Limb (tissue), 2 donors: ENCODE results near the gene NFATC2.
A peak's percentile ranks its signal among the peaks of the same experiment; 100 is the strongest.
"Not testable (repeated sequence)": the region's sequence is repeated elsewhere in the genome, so short reads cannot be mapped to it uniquely, and the experiment has no call there.

Source experiments
- DNase-seq, 2 donors: peaks; one replicate each; pipeline ENCODE4 v3.0.0-alpha.2; 2016; ENCODE audit errors: extremely low spot score in 2 of 2

The NFATC2 gene

DNA sequence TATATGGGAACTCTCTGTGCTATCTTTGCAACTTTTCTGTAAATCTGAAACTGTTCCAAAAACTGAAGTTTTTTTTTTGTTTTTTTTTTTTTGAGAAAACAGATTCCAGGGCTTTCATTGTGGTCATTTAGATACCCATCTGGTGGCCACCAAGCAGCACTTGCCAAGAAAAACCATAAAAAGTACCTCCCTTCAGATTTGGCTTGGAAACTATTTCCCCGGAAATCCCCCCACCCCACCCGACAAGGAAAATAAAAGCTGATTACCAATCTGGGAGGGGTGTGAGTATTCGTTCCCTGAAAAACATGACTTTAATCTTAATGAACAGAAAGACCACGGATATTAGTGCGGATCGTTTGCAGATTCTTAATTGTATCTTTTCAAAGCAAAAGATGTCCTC is 1.9 kb downstream of the NFATC2 start:
- no peak for DNase-seq

DNA sequence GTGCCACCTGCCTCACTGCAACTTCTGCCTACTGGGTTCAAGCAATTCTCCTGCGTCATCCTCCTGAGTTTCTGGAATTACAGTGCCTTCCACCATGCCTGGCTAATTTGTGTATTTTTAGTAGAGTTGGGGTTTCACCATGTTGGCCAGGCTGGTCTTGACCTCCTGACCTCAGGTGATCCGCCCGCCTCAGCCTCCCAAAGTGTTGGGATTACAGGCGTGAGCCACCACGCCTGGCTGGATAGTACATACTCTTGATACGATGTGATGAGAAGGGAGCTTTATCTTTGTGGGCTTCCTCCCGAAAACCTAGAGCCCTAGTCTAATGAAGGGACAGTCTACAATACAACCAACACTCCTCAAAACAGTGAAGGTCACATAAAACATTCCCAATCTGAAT is 2.4 kb downstream of the NFATC2 start:
- DNase-seq: not testable (repeated sequence)

DNA sequence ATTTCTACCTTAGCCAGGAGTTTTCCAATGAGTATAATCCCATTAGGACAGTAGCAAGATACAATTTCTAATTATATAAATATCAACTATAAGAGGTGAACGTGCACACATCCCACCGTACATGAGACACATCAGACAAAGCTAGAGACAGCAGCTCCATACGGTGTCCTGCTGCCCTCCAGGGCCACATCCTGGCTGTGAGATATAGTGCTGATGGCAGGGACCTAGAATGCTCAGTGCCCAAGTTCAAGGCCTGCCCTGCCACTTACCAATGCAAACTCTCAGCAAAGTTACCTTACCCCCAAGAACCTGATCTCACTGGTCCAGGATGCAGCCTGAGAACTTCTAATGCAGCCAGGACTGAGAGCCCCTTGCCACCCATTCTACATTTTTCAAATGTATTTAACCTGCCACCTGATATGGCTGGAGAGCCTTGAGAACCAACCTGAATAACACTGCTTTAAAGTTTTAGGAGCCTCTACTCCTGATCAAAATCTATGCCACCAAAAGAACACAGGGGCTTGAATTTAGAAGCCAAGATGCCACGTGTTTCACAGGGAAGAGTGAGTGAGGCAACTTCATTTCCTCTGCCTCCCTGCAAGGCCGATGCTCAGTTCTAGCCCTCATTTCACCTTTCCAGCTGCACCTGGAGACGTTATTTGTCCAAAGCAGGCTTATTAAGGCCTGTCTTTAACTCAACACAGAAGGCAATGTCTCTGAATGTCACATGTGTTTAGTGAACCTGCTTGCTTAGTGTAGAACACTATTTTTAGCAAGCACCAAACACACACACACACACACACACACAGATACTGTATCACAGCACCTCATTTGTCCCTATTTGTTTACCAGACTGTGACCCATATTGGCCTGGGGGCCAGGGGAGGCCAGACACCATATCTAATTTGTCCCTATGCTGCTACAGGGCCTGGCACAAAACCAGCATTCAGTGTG is 6.1 kb downstream of the NFATC2 start:
- no peak for DNase-seq

DNA sequence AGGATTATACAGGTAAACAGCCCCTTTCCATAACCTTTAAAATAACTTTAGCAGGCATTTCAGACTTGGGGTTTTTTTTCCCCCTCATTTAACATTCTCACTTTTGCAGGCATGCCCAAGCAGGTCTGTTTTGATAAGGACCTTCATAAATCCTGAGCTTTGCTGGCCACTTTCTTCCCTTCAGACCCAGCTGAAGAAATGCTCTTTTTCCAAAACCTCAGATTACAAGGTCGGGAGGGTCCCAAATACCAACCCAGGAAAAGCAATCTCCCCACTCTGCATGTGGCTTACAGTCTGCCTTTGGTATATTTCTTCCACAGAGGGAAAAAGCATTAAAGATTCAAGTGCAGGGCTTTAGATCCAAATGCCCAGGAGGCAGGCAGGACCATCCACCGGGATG is 6.8 kb downstream of the NFATC2 start:
- DNase-seq: no peak

DNA sequence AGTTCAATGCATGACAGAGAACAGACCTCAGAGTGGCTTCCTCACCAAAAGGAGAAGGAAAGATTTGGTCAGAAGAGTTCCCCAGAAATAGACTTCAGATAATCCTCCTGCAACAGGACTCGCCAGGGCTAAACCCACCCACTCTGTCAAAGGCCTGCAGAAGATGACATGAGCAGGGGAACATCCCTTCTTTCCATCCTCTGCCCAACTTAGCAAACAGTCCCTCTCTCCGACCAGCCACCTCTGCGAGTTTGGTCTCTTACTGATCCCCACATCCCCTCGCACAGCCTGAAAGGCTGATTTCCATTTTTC is 7.5 kb downstream of the NFATC2 start:
- no peak for DNase-seq

DNA sequence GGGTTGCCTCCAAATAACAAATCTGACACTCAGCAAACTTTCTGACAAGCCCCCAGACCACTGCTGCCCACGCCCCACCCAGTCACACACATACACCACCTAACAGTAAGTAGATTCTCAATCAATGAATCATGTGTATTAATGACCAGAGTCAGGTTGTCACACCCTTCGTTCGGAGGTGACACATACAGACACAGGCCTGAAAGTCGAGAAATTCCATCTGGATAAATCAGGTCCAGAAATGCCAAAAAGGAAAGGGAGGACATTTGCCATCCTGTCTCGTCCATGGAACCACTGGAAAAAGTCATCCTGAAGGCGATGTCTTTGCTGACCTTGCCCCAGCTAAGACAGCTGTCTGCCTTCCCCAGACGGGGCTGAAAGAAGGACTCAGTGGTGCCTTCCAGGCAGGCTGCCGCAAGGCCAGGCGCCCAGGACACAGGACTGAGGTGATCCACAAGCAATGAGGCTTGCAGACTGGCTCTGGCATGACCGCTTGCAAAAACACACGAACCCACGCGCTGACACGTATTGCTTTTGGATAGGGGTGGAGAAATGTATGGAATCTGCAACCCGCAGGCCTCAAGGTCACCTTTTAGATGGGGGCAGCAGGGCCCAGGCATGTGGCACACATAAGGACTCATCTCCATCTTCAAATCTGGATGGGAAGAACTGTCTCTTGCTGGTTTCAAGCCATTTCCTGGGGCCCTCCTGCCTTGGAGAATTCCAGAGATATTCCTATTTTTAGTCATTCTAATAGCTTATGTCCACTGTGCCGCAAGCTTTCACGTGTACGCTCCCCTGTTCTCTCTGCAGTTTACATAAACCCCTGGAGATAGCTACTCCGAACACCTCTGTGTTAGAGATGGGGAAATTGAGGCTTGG is 9.0 kb downstream of the NFATC2 start:
- no peak for DNase-seq

DNA sequence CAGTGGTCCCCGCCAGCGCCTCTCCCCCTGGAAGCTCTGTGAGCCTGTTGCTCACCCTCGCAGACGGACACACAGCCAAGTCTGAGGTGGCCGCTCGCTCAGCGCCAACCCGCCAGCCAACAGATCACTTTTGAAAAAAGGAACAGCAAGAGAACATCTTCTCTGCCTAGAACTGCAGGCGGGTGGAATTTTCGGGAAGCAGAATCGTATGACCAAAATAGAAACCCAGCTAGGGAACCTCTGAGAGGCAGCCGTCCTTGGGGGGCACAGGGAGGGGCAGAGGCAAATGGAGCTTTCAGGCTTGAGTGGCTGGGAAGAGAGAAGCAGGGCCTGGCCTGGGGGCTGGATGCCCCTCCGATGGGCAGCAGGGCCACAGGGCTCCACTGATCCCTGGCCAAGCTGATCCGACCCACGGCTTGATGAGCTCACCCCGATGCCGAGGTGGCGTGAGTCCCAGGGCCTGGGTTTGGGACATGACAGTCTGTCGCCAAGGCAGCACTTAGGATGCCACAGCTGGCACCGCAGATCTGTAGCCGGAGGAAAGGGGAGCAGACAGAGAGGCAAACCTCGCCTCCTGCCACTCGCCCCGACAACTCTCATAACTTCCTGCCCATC is 9.8 kb downstream of the NFATC2 start:
- no peak for DNase-seq

DNA sequence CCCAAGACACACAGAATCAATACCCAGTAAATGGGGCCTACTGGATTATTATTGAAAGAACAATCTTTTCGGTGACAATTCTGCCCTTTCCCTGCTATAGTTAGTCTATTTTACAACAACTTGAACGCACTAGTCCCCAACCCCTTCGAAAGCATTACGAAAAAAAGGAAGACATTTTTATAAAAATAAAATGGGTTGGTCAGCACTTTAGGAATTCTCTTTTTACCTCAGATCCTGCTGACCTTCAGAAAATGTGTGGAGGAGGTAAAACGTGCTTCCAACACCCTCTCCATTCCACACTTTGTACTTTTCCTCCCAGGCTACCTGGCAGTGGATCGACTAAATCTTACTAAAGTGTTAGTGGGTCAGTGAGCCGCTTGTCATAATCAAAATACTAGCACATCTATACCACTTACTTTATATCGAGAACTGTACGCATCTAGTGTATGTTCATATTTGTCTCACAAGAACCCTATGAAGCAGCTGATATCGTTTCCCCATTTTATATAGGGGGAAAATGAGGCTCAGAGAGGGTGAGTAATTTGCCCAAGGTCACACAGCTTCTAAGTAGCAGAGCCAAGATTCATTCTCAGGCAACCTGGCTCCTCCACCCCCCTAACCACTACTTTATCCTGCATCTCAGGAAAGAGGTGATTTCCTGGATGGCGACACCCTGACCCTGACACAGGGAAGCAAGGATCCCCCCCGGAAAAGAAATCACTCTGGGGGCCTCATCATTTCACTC is 10.6 kb downstream of the NFATC2 start:
- DNase-seq: no peak

DNA sequence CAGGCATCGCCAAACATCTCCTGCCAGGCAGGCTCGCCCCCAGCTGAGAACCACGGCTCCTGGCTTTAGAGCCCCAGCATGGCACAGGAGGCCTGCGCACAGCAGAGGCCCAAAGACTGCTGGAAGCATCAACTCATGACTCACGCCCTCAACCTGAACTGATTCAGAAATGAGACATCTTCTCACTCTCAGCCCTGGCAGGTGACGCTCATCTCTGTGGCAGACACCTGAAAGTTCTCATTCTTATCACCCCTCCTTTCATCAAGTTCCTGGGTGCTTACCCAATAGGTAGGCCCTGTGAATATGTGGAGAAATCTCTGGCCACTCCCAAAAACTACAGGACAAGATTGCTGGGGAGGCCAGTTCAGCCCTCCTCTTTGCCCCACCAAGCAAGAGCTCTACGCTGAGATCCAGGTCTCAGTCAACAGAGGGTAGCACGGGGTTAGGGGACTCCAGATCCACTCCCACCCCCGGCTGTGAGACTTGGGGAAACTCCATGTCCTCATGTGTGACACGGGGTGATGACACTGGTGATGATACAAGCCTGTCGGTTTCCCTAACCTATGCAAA is 11.3 kb downstream of the NFATC2 start:
- no peak for DNase-seq

DNA sequence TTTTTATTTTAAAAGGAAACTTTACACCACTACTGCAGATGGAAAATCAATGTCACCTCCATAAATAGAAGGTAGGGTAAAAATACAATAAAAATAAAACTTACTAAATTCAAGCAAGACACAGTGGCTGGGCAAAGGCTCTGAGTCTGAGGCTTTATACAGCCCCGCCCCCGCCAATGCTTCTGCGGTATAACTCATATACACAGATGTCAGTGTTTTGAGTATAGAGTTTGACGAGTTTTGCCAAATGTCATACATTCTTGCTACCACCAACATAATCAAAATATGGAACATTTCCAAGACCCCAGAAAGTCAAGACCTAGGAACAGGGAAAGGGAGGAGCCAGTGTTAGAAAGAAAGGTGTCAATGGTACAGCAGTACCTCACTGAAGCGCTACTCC is 12.8 kb downstream of the NFATC2 start:
- peak in 1 of 2 donors; percentile 48 for DNase-seq

DNA sequence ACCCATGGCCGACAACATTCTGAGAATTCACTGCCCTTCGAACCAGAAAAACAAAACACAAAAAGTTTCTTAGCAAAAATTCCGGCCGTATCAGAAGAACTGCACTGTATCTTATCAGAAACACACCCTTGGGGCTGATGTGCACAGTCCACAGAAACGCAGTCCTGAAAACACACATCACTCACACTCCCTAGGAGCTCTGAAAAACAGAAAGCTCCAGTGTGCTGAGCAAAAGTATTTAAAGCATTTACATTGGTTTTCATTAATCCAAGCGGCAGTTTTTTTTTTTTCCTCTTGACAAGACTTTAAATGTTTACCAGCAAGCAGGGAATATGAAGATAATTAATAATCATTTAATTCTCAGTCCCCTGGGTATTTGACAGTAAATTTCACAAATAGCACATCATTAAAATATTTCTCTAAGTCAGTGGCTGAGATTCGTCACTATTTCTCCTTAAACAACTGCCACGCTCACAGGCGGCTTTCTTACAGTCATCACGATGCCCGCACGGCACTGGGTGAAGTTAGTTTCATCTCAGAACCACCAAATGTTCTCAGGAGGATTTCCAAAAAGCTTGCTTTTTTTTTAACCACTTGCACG is 13.3 kb downstream of the NFATC2 start:
- DNase-seq: no peak

DNA sequence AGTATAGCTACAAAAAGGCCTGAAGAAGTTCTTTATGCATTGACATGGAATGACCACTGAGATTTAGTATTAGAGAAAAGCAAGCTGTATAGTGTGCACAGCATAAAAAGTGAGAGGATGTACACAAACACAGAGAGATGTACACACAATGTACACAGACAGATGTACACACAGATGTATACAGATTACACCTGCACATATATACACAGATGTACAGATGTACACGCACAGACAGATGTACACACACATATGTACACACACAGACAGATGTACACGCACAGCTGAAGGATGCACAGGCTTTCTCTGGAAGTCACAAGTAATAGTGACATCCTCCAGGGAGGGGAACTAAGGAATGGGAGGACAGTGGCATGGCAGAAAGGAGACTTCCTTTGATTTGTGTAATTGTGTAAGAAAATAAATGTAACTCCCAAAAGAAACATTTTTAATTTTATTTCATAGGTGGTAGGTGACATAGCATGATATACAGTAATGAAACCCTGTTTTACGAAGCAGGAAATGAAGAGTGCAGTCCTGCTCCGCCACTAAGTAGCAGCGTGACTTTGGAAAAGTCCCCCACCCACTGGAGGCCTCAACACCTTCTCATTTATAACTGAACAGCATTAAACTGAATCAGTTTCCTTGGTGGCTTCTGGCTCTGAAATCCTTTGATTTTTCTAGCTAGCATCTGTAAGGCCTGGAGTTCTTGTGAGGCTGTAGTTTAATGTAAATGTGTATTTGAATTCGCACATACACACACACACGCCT is 14.1 kb downstream of the NFATC2 start:
- no peak for DNase-seq

DNA sequence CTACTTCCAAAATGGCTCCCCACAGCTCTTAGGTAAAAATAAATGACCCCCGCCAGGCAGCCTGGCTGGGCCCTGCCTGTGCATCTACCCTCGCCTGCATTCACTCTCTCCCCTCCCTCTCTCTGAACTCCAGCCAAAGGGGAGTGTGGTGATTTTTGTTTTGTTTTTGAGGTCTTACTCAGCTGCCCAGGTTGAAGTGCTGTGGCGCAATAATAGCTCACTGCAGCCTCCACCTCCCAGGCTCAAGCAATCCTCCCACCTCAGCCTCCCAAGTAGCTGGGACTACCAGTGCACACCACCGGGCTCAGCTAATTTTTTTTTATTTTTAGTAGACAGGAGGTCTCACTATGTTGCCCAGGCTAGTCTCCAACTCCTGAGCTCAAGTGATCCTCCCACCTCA is 15.8 kb downstream of the NFATC2 start:
- DNase-seq: no peak

DNA sequence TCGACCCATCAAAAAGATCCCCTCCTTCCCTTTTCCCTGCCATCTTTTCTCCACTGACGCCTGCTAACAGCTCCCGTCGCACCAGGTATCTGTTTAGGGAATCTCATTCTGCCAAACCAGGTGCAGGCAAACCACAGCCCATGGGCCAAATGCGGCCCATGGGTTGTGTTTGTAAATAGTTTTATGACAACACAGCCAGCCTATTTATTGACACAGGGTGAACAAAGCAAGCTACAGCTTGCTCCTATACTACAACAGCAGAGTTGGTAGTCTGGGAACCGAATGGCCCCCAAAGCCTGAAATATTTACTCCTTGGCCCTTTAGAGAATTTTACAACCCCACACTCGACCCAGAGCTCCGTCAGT is 16.4 kb downstream of the NFATC2 start:
- no peak for DNase-seq

DNA sequence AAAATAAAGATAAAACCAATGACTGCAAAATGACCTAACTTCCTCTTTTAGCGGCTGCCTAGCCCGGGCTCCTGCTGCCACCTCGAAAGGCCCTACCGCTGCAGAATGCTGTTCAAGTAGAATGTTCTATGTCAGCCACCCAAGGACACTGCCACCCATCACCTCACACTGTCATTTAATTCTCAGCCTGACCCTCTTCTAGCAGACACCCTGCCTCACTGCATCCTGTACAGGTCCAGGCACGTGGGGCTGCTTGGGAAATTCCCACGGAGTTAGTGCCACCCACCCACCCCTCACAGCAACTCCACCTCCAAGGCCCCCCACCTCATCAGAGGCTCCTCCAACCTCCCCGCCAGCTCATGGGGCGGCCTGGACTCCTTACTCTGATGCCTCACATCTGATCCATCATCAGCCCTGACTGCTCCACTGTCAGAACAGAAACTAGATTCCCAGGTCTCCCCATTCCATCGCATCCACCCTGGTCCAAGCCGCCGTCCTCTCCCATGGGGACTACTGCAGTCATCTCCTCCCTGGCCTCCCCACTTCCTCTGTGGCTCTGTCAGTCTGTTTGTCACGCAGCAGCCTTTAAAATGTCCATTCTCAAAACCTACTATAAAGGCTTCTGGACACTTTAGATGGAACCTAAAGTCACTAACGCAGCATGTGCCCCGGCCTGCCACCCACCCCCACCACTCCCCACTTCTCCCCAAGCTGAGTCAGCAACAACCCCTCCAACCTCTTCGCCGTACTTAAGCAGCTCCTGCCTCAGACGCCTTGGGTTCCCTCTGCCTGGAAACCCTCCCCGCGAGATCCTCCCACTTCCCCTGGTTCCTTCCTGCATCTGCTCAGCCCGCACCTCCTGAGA is 17.0 kb downstream of the NFATC2 start:
- DNase-seq: no peak

DNA sequence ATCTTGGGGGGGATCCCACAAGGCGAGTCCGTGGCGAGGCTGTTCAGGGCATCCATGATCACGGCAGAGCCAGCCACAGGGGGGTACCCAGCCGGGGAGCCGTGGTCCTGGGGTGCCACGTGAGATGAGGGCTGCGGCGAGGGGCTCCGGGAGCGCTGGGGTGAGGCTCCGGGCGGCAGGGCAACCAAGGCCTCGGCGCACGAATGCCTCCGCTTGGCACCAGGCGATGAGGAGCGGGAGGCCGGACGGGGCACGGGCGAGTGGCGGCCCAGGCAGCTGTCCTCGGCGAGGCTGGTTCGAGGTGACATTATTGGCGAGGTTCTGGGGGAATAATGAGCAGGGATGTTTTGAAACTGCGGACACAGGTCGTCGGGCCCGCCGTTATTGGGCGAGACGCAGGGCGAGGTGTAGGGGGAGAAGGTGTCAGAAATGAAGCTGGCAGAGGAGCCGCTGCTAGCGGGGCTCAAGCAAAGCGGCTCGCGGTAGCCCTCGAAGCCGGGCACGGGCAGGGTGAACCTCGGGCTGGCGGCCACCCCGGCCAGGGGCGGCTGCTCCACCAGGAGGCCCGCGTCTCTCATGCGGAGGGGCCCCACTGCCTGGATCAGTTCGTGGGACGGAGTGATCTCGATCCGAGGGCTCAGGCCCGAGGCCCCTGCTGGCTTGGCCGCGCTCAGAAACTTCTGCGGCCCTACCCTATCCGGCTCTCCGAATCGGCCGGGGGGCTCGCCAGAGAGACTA is 19.1 kb downstream of the NFATC2 start:
- DNase-seq: no peak

DNA sequence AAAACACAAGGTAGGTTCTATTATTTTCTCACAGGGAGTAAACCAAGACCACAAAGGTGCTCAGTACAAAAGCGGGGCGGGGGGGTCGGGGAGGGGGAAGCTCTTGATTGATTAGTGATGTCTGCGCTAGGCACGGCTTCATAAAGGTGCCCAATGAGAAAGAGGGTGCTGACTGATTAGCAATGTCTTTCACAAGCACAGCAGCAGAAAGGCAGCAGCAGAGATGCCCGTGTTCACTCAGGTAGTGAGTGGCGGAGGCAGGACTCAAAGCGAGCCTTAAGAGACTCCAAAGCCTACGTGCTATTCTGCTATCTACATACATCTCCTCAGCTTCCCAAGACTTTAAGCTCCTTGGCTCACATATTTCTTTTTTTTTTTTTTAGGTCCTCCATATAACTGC is 20.3 kb downstream of the NFATC2 start:
- DNase-seq: no peak

DNA sequence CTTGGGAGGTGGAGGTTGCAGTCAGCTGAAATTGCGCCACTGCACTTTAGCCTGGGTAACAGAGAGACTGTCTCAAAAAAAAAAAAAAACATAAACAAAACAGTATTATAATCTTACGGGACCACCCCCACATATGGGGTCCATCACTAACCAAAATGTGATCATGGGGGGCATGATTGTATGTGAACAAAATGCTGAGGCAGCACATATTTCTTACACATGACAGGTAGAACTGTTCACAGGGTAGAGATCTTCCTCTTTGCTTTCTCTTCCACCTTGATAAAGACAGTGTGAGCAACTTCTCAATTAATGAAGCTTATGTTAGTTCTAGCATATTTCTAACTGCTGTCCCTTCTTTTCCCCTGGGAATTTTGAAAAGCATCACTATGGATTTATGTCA is 24.7 kb downstream of the NFATC2 start:
- DNase-seq: no peak
